ENCODE measurements around the gene DEPDC1B. TPM values are rescaled to one million over a fixed set of nuclear protein-coding genes. Genes with fewer than 3 reads are reported as not detected.
"Not testable (repeated sequence)": the region's sequence is repeated elsewhere in the genome, so short reads cannot be mapped to it uniquely, and the experiment has no call there.

DEPDC1B gene
- total RNA-seq, 1 experiment from 2014 or later, result 22.2 TPM

- BruUV-seq (replicated peaks), result no TSS peak
These were observed 13.0 kb upstream of the DEPDC1B start for GRCh38 chr5:60712950-60713349.

DNA sequence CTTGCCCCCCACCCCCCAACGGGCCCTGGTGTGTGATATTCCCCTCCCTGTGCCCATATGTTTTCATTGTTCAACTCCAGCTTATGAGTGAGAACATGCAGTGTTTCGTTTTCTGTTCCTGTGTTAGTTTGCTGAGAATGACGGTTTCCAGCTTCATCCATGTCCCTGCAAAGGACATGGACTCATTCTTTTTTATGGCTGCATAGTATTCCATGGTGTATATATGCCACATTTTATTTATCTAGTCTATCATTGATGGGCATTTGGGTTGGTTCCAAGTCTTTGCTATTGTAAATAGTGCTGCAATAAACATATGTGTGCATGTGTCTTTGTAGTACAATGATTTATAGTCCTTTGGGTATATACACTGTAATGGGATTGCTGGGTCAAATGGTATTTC, 11.9 kb upstream of the DEPDC1B start:
- POLR2A ChIA-PET; CTCF ChIA-PET; H3K9me3 ChIP-seq (ENCODE audit: control insufficient read depth, insufficient read depth, low read depth, low read length); ATAC-seq; BruUV-seq (replicated peaks); H3K36me3 ChIP-seq (ENCODE audit: control insufficient read depth, insufficient read depth, low read length); H3K27me3 ChIP-seq (ENCODE audit: control insufficient read depth, insufficient read depth, low read length); H3K27ac ChIP-seq (ENCODE audit: low read length); in situ Hi-C loops (cut with HindIII; ENCODE audit: low pct_unique_long_range_greater_than_20kb, low sequenced_read_pairs); DNase-seq (ENCODE audit: low read depth, low spot score); intact Hi-C loops (cut with micrococcal nuclease; ENCODE audit: unreplicated experiment); H3K4me1 ChIP-seq (ENCODE audit: control insufficient read depth, insufficient read depth, low read length); H3K4me3 ChIP-seq (ENCODE audit: low read depth in 2 of 2, low read length in 2 of 2): not testable (repeated sequence)

More at GRCh38 chr5:60712950-60713349, 13.0 kb upstream of the DEPDC1B start:
- ChIA-PET CTCF (no interaction called here), POLR2A (interaction anchor here (0.7 kb wide), 1 partner anchor 11 kb away, joined by 16 read pairs; no protein-coding TSS in a partner anchor)
- Histone ChIP-seq H3K36me3 (ENCODE audit: control insufficient read depth, insufficient read depth, low read length) (no peaks in the 10 kb centered on the region), H3K4me1 (ENCODE audit: control insufficient read depth, insufficient read depth, low read length) (no peaks in the 10 kb centered on the region), H3K4me3 (ENCODE audit: low read depth in 2 of 2, low read length in 2 of 2) (no peak overlapping the region), H3K27me3 (ENCODE audit: control insufficient read depth, insufficient read depth, low read length) (no peaks in the 10 kb centered on the region; the same call in 1 of the 2 replicates), H3K27ac (ENCODE audit: low read length) (no peak overlapping the region), H3K9me3 (ENCODE audit: control insufficient read depth, insufficient read depth, low read depth, low read length) (no peaks in the 10 kb centered on the region)
- in situ Hi-C loops (cut with HindIII; ENCODE audit: low pct_unique_long_range_greater_than_20kb, low sequenced_read_pairs) (no loop called here), intact Hi-C loops (cut with micrococcal nuclease; ENCODE audit: unreplicated experiment) (no loop called here)
- ATAC-seq (no peak), DNase-seq (ENCODE audit: low read depth, low spot score) (no peak)
- no peak for TF ChIP-seq TCF7L2 (IDR thresholded peaks at IDR 0.05; ENCODE audit: low read depth, low read length)
- TF ChIP-seq POLR2AphosphoS5 (IDR thresholded peaks at IDR 0.05; ENCODE audit: low read depth, low read length), result no peak
- TF ChIP-seq, protein P1, sequence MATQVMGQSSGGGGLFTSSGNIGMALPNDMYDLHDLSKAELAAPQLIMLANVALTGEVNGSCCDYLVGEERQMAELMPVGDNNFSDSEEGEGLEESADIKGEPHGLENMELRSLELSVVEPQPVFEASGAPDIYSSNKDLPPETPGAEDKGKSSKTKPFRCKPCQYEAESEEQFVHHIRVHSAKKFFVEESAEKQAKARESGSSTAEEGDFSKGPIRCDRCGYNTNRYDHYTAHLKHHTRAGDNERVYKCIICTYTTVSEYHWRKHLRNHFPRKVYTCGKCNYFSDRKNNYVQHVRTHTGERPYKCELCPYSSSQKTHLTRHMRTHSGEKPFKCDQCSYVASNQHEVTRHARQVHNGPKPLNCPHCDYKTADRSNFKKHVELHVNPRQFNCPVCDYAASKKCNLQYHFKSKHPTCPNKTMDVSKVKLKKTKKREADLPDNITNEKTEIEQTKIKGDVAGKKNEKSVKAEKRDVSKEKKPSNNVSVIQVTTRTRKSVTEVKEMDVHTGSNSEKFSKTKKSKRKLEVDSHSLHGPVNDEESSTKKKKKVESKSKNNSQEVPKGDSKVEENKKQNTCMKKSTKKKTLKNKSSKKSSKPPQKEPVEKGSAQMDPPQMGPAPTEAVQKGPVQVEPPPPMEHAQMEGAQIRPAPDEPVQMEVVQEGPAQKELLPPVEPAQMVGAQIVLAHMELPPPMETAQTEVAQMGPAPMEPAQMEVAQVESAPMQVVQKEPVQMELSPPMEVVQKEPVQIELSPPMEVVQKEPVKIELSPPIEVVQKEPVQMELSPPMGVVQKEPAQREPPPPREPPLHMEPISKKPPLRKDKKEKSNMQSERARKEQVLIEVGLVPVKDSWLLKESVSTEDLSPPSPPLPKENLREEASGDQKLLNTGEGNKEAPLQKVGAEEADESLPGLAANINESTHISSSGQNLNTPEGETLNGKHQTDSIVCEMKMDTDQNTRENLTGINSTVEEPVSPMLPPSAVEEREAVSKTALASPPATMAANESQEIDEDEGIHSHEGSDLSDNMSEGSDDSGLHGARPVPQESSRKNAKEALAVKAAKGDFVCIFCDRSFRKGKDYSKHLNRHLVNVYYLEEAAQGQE (IDR thresholded peaks at IDR 0.05; ENCODE audit: insufficient read depth in 1 of 2, low read depth in 2 of 2, low read length in 1 of 2), result no peak
- no peak for TF ChIP-seq CTCF (IDR thresholded peaks at IDR 0.05)
- TF ChIP-seq SIN3A (IDR thresholded peaks at IDR 0.05; ENCODE audit: borderline replicate concordance, insufficient read depth, low read depth, low read length), result no peak

DNA sequence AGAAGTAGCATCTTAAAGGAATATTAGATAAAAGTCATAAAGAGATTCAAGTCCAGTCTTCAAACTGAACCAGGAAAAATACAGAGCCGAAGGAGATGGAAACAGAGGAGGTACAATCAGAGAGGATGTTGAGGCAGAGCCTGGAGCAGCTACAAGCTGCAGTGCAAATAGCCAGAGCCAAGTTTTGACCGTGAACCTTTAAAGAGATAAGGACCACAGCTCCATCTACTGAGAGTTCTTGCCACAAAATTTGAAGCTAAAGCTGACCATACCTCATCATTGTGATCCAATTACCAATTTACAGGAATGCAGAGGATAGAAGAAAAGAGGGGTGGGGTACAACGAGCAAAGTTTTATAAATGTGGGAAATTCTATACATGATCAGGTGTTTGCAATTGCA, 10.4 kb upstream of the DEPDC1B start:
- intact Hi-C loops (cut with micrococcal nuclease; ENCODE audit: unreplicated experiment) (no loop called here), in situ Hi-C loops (cut with HindIII; ENCODE audit: low pct_unique_long_range_greater_than_20kb, low sequenced_read_pairs) (no loop called here)
- Histone ChIP-seq H3K4me3 (ENCODE audit: low read depth in 2 of 2, low read length in 2 of 2) (no peak overlapping the region), H3K9me3 (ENCODE audit: control insufficient read depth, insufficient read depth, low read depth, low read length) (no peaks in the 10 kb centered on the region), H3K4me1 (ENCODE audit: control insufficient read depth, insufficient read depth, low read length) (no peaks in the 10 kb centered on the region), H3K27me3 (ENCODE audit: control insufficient read depth, insufficient read depth, low read length) (no peaks in the 10 kb centered on the region; the same call in 1 of the 2 replicates), H3K36me3 (ENCODE audit: control insufficient read depth, insufficient read depth, low read length) (no peaks in the 10 kb centered on the region), H3K27ac (ENCODE audit: low read length) (no peak overlapping the region)
- no TSS peak for BruUV-seq (replicated peaks)
- ATAC-seq, result no peak
- ChIA-PET POLR2A (no interaction called here), CTCF (interaction anchor here (0.5 to 0.6 kb wide), 2 partner anchors 13 to 48 kb away, joined by 3 to 5 read pairs; no protein-coding TSS in a partner anchor)
- peak; percentile 29; the same call in 1 of the 2 replicates for TF ChIP-seq CTCF (IDR thresholded peaks at IDR 0.05)
- no peak for TF ChIP-seq TCF7L2 (IDR thresholded peaks at IDR 0.05; ENCODE audit: low read depth, low read length)
- TF ChIP-seq POLR2AphosphoS5 (IDR thresholded peaks at IDR 0.05; ENCODE audit: low read depth, low read length), result no peak
- TF ChIP-seq, protein P1 (IDR thresholded peaks at IDR 0.05; ENCODE audit: insufficient read depth in 1 of 2, low read depth in 2 of 2, low read length in 1 of 2), result no peak
- TF ChIP-seq SIN3A (IDR thresholded peaks at IDR 0.05; ENCODE audit: borderline replicate concordance, insufficient read depth, low read depth, low read length), result no peak
- DNase-seq (ENCODE audit: low read depth, low spot score), result no peak
